HepG2 (cell line): ENCODE data around the gene MRPL38. TPM values are rescaled to one million over a fixed set of nuclear protein-coding genes. Genes with fewer than 3 reads are reported as not detected.

Source experiments
- DMAP1 ChIP-seq: IDR thresholded peaks from 2 replicates; pipeline ENCODE4 v1.6.1; 2016
- DR1 ChIP-seq: sonication (generic); formaldehyde crosslinking; IDR thresholded peaks from 2 replicates; pipeline ENCODE4 v1.8.0; 2021; ENCODE audit warnings: mild to moderate bottlenecking, missing genetic modification reagents, inconsistent platforms
- ELF1 ChIP-seq: sonication (generic); formaldehyde crosslinking; IDR thresholded peaks from 2 replicates; pipeline ENCODE4 v1.4.0; 2020; ENCODE audit warnings: missing genetic modification reagents
- GFI1 ChIP-seq: sonication (generic); formaldehyde crosslinking; IDR thresholded peaks from 2 replicates; pipeline ENCODE4 v1.5.0; 2020; ENCODE audit warnings: missing genetic modification reagents, mild to moderate bottlenecking, borderline replicate concordance
- KDM1A ChIP-seq: IDR thresholded peaks from 2 replicates; pipeline ENCODE4 v1.6.1; 2016; ENCODE audit warnings: missing compliant biosample characterization
- PTBP1 ChIP-seq: fragments of 200-400 bp; formaldehyde crosslinking; IDR thresholded peaks from 2 replicates; pipeline ENCODE4 v1.6.1; 2018; ENCODE audit warnings: low read length, low read depth; ENCODE audit not compliant: poor library complexity, severe bottlenecking
- RARG ChIP-seq: sonication (generic); formaldehyde crosslinking; IDR thresholded peaks from 2 replicates; pipeline ENCODE4 v1.4.0; 2020; ENCODE audit warnings: low read depth, mild to moderate bottlenecking, missing genetic modification reagents
- RELA ChIP-seq: sonication (generic); formaldehyde crosslinking; IDR thresholded peaks from 2 replicates; pipeline ENCODE4 v1.4.0; 2020; ENCODE audit warnings: missing genetic modification reagents
- REXO4 ChIP-seq: sonication (generic); formaldehyde crosslinking; IDR thresholded peaks from 2 replicates; pipeline ENCODE4 v1.8.0; 2022; ENCODE audit warnings: missing genetic modification reagents, mild to moderate bottlenecking, borderline replicate concordance
- SATB2 ChIP-seq: sonication (generic); formaldehyde crosslinking; IDR thresholded peaks from 2 replicates; pipeline ENCODE4 v1.5.0; 2020; ENCODE audit warnings: missing genetic modification reagents
- TEAD3 ChIP-seq: optimal IDR thresholded peaks from 2 replicates; pipeline ENCODE3; 2016; ENCODE audit warnings: borderline replicate concordance
- THAP11 ChIP-seq: IDR thresholded peaks from 2 replicates; pipeline ENCODE4 v1.6.1; 2016; ENCODE audit warnings: missing biosample characterization, missing genetic modification reagents
- YEATS2 ChIP-seq: sonication (generic); formaldehyde crosslinking; IDR thresholded peaks from 2 replicates; pipeline ENCODE4 v1.4.0; 2020; ENCODE audit warnings: missing genetic modification reagents, borderline replicate concordance
- ZBTB42 ChIP-seq: sonication (generic); formaldehyde crosslinking; IDR thresholded peaks from 2 replicates; pipeline ENCODE4 v1.5.0; 2020; ENCODE audit warnings: mild to moderate bottlenecking, missing genetic modification reagents
- ZFP36L2 ChIP-seq: sonication (generic); formaldehyde crosslinking; IDR thresholded peaks from 2 replicates; pipeline ENCODE4 v1.4.0; 2020; ENCODE audit warnings: missing genetic modification reagents
- ZNF10 ChIP-seq: sonication (generic); formaldehyde crosslinking; IDR thresholded peaks from 2 replicates; pipeline ENCODE4 v1.4.0; 2020; ENCODE audit warnings: mild to moderate bottlenecking, low read depth, missing genetic modification reagents, borderline replicate concordance
- ZNF232 ChIP-seq: sonication (generic); formaldehyde crosslinking; IDR thresholded peaks from 2 replicates; pipeline ENCODE4 v1.4.0; 2020; ENCODE audit warnings: missing genetic modification reagents, borderline replicate concordance
- ZNF33B ChIP-seq: sonication (generic); formaldehyde crosslinking; IDR thresholded peaks from 2 replicates; pipeline ENCODE4 v1.5.1; 2020; ENCODE audit warnings: mild to moderate bottlenecking, missing genetic modification reagents
- ZNF432 ChIP-seq: sonication (generic); formaldehyde crosslinking; IDR thresholded peaks from 2 replicates; pipeline ENCODE4 v1.5.0; 2020; ENCODE audit warnings: missing genetic modification reagents, mild to moderate bottlenecking, borderline replicate concordance
- ZNF44 ChIP-seq: sonication (generic); formaldehyde crosslinking; IDR thresholded peaks from 2 replicates; pipeline ENCODE4 v1.5.1; 2020; ENCODE audit warnings: mild to moderate bottlenecking, missing genetic modification reagents
- polyA plus RNA-seq, 8 experiments: library from polyadenylated mRNA; depleted of rRNA in 3 of 8; stranded (reverse) in 7 of 8; unstranded in 1 of 8; fragments of >200 nt; fragmentation: Illumina TruSeq in 4 of 8; extraction: Trizol in 4 of 8; gene quantifications; 2 replicates each; pipeline versions ENCODE4 v1.2.1 to v1.2.3, GENCODE V29; 2011 to 2016; ENCODE audit warnings: low read depth in 4 of 8, missing spikeins in 1 of 8, mixed read lengths in 1 of 8; ENCODE audit not compliant: insufficient read depth in 1 of 8
- total RNA-seq, 5 experiments: library from RNA; depleted of rRNA; stranded (reverse); fragments of >200 nt; fragmentation: Illumina TruSeq; extraction: Trizol; gene quantifications; 2 replicates each; pipeline ENCODE4 v1.2.3, GENCODE V29; 2016; ENCODE audit warnings: low read depth in 1 of 5
- TF ChIP-seq, protein P1 (sequence below): sonication (generic); formaldehyde crosslinking; IDR thresholded peaks from 2 replicates; pipeline ENCODE4 v1.5.0; 2020; ENCODE audit warnings: missing genetic modification reagents
- TF ChIP-seq, protein P2 (sequence below): sonication (generic); formaldehyde crosslinking; IDR thresholded peaks from 2 replicates; pipeline ENCODE4 v1.8.0; 2022; ENCODE audit warnings: mild to moderate bottlenecking, missing genetic modification reagents
- TF ChIP-seq, protein P3 (sequence below): sonication (generic); formaldehyde crosslinking; IDR thresholded peaks from 2 replicates; pipeline ENCODE4 v1.4.0; 2020; ENCODE audit warnings: missing genetic modification reagents, borderline replicate concordance

MRPL38 gene
- total and polyA plus RNA-seq, 2 of the 13 experiments (the other 11 are each of a cell fraction or from before 2014, with no cell fraction given): 83.7 to 125 TPM

DNA sequence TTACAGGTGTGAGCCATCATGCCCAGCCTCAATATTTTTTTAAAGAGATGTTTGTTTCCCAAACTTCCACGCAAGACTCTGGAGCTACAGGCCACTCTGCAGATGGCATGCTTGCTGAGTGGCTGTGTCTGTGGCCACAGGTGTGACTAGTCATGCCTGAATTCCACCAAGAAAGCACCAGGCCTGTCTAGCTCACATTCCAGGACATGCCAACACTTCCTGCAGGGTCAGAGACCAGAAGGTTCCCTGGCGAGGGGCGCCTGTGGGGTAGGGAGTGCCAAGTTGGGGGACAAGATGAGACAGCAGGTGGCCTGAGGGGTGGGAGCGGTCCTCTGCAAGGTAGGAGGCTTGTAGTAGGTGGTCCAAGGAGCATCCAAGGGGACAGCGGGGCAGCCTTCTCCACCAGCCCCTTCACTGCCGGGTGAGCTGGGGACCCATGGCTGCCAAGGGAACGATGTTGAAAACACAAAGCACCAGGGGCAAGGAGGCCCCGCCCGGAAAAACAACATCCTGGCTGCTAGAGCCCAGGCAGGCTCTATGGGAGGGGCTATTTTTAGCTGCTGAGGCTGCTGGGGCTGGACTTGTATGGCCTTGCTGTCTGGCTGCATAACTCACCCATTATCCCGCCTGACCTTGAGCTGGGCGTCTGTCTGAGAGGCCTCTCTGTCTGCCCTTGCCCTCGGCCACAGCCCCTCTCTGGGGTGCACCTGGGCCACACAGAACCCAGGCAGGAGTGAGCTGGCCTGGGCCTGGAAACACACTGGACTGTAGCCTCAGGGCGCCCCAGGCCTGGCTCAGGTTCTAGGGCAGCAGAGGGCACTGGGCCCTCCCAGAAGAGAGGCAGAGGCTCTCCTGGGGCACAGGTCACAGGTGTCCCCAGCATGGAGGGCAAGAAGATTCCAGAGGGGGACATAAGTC, 32.0 kb downstream of the MRPL38 start (continued):
- TF ChIP-seq, protein P1, sequence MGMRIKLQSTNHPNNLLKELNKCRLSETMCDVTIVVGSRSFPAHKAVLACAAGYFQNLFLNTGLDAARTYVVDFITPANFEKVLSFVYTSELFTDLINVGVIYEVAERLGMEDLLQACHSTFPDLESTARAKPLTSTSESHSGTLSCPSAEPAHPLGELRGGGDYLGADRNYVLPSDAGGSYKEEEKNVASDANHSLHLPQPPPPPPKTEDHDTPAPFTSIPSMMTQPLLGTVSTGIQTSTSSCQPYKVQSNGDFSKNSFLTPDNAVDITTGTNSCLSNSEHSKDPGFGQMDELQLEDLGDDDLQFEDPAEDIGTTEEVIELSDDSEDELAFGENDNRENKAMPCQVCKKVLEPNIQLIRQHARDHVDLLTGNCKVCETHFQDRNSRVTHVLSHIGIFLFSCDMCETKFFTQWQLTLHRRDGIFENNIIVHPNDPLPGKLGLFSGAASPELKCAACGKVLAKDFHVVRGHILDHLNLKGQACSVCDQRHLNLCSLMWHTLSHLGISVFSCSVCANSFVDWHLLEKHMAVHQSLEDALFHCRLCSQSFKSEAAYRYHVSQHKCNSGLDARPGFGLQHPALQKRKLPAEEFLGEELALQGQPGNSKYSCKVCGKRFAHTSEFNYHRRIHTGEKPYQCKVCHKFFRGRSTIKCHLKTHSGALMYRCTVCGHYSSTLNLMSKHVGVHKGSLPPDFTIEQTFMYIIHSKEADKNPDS (CRISPR knock-in tag): 0 out of 2 replicates have a peak, but pooled peaks have one; percentile 74
- TF ChIP-seq YEATS2 (CRISPR knock-in tag) (peak; percentile 60; the same call in 1 of the 2 replicates), DR1 (CRISPR knock-in tag) (peak; percentile 60), THAP11 (CRISPR knock-in tag) (peak; percentile 83), KDM1A (CRISPR knock-in tag) (0 out of 2 replicates have a peak, but pooled peaks have one; percentile 50), ZFP36L2 (CRISPR knock-in tag) (0 out of 2 replicates have a peak, but pooled peaks have one; percentile 26), ZNF232 (CRISPR knock-in tag) (no peak; the same call in 1 of the 2 replicates), PTBP1 (no peak), ZNF44 (CRISPR knock-in tag) (peak; percentile 71), RELA (0 out of 2 replicates have a peak, but pooled peaks have one; percentile 81), ZBTB42 (CRISPR knock-in tag) (no peak), REXO4 (CRISPR knock-in tag) (no peak), RARG (CRISPR knock-in tag) (no peak), ZNF33B (CRISPR knock-in tag) (peak; percentile 85; the same call in 1 of the 2 replicates), TEAD3 (CRISPR knock-in tag) (peak; percentile 95), SATB2 (CRISPR knock-in tag) (peak; percentile 88), ELF1 (no peak; the same call in none of the 2 replicates), GFI1 (peak; percentile 83; the same call in 1 of the 2 replicates), ZNF432 (CRISPR knock-in tag) (no peak), DMAP1 (CRISPR knock-in tag) (peak; percentile 91), ZNF10 (CRISPR knock-in tag) (no peak; the same call in 1 of the 2 replicates)
- TF ChIP-seq, protein P2, sequence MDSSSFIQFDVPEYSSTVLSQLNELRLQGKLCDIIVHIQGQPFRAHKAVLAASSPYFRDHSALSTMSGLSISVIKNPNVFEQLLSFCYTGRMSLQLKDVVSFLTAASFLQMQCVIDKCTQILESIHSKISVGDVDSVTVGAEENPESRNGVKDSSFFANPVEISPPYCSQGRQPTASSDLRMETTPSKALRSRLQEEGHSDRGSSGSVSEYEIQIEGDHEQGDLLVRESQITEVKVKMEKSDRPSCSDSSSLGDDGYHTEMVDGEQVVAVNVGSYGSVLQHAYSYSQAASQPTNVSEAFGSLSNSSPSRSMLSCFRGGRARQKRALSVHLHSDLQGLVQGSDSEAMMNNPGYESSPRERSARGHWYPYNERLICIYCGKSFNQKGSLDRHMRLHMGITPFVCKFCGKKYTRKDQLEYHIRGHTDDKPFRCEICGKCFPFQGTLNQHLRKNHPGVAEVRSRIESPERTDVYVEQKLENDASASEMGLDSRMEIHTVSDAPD (CRISPR knock-in tag): peak; percentile 92
- TF ChIP-seq, protein P3, sequence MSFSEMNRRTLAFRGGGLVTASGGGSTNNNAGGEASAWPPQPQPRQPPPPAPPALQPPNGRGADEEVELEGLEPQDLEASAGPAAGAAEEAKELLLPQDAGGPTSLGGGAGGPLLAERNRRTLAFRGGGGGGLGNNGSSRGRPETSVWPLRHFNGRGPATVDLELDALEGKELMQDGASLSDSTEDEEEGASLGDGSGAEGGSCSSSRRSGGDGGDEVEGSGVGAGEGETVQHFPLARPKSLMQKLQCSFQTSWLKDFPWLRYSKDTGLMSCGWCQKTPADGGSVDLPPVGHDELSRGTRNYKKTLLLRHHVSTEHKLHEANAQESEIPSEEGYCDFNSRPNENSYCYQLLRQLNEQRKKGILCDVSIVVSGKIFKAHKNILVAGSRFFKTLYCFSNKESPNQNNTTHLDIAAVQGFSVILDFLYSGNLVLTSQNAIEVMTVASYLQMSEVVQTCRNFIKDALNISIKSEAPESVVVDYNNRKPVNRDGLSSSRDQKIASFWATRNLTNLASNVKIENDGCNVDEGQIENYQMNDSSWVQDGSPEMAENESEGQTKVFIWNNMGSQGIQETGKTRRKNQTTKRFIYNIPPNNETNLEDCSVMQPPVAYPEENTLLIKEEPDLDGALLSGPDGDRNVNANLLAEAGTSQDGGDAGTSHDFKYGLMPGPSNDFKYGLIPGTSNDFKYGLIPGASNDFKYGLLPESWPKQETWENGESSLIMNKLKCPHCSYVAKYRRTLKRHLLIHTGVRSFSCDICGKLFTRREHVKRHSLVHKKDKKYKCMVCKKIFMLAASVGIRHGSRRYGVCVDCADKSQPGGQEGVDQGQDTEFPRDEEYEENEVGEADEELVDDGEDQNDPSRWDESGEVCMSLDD (CRISPR knock-in tag): peak; percentile 98
